VCaP (cell line): Measurements from ENCODE around the gene NPM1.
"Not testable (repeated sequence)": the region's sequence is repeated elsewhere in the genome, so short reads cannot be mapped to it uniquely, and the experiment has no call there.

Experiments
- H3K27ac ChIP-seq: fragments of 450-650 bp; 2 replicates; pipeline ENCODE4 v1.5.1; 2017
- TF ChIP-seq, protein P1 (sequence below): fragments of 450-650 bp; conservative IDR thresholded peaks from 2 replicates; pipeline ENCODE4 v1.5.1; 2017; ENCODE audit warnings: mild to moderate bottlenecking, moderate library complexity

The NPM1 gene

GRCh38 chr5:171409164-171410136 is 21.8 kb downstream of the NPM1 start:
- TF ChIP-seq, protein P1, sequence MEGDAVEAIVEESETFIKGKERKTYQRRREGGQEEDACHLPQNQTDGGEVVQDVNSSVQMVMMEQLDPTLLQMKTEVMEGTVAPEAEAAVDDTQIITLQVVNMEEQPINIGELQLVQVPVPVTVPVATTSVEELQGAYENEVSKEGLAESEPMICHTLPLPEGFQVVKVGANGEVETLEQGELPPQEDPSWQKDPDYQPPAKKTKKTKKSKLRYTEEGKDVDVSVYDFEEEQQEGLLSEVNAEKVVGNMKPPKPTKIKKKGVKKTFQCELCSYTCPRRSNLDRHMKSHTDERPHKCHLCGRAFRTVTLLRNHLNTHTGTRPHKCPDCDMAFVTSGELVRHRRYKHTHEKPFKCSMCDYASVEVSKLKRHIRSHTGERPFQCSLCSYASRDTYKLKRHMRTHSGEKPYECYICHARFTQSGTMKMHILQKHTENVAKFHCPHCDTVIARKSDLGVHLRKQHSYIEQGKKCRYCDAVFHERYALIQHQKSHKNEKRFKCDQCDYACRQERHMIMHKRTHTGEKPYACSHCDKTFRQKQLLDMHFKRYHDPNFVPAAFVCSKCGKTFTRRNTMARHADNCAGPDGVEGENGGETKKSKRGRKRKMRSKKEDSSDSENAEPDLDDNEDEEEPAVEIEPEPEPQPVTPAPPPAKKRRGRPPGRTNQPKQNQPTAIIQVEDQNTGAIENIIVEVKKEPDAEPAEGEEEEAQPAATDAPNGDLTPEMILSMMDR = no peak
- H3K27ac ChIP-seq = no peak overlapping the region

GRCh38 chr5:171410181-171410580 is 22.5 kb downstream of the NPM1 start:
- TF ChIP-seq, protein P1 = no peak
- H3K27ac ChIP-seq = no peak overlapping the region

GRCh38 chr5:171412186-171412585 is 24.5 kb downstream of the NPM1 start:
- TF ChIP-seq, protein P1 = no peak
- no peak overlapping the region for H3K27ac ChIP-seq

DNA sequence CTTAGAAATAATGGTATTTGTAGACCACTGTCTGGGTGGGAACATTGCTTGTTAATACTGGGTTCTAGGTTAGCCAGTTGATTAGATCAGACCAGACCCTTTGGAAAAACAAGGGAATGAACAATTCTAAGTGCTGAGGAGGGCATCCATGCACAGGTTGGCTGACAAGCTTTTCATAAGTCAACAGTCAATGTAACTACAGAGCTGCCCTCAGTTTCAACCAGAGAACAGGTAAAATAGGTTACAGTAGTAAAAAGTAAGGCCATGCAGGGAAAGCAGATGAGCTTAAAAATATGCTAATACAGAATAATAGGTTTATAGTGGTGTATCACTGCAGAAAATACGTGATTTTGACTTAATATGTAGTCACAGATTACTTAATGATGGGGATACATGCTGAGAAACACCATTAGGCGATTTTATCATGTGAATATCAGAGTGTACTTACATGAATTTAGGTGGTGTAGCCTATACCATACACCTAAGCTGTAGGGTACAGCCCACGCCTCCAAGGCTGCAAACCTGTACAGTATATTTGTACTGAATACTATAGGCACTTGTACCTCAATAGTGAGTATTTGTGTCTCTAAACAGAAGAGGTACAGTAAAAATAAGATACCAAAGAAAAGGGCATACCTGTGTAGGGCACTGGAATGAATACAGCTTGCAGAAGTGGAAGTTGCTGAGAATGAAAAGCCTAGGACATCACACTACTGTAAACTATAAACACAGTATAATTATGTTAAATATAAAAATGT is 25.7 kb downstream of the NPM1 start:
- H3K27ac ChIP-seq = no peak overlapping the region
- TF ChIP-seq, protein P1 = no peak

- not testable (repeated sequence) for H3K27ac ChIP-seq
Observed at GRCh38 chr5:171413993-171414392, 26.3 kb downstream of the NPM1 start.

DNA sequence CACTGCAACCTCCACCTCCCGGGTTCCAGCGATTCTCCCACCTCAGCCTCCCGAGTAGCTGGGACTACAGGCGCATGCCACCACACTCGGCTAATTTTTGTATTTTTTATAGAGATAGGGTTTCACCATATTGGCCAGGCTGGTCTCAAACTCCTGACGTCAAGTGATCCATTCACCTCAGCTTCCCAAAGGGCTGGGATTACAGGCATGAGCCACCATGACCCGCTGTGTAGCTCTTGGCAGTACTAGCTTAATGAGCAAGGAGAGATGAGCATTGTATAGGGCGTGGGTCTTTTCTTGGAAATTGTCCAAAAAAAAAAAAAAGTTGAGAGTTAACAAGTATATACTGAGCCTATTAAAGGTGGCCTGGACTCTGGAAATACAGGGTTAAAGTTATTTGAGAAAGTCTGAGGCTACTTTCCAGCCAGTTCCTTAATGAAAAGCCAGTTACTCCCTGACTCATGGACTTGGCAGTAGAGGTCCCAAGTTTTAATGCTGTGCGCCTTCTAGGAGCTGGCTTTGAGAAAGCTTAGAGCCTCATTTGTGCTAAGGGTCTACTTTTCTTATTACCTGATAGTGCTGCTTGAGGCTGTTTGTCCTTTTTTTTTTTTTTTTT is 27.6 kb downstream of the NPM1 start:
- no peak overlapping the region for H3K27ac ChIP-seq
- TF ChIP-seq, protein P1 = no peak

GRCh38 chr5:171416160-171417049 is 28.8 kb downstream of the NPM1 start:
- no peak overlapping the region for H3K27ac ChIP-seq
- TF ChIP-seq, protein P1 = no peak
